GM18519 (cell line): ENCODE measurements around the gene NTM.

ENCODE experiments used
- ATAC-seq: cut with Tn5 transposase; IDR thresholded peaks from one replicate; pipeline ENCODE4 v1.9.1; 2021; ENCODE audit warnings: mild to moderate bottlenecking, moderate library complexity; ENCODE audit not compliant: unreplicated experiment, low FRiP score

The NTM gene

DNA sequence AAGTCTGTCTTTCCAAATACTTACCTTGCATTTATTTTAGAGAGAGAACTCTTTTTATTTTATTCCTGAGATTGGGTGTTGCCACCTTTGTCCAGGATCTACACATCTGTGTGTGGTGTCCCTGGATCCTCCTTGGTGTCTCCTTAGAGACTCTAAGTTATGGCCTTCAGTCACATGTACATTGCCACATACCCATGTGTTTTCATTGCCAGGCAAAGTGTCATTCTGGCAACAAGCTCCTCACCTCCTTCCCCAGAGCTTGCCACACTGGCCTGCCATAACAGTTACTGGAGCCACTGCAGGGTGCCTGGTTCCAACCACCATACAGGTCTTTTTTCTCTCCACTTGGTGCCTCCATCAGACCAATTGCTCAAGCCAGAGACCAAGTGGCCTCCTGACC lies 379.7 kb downstream of the NTM start:
- ATAC-seq: no peak

DNA sequence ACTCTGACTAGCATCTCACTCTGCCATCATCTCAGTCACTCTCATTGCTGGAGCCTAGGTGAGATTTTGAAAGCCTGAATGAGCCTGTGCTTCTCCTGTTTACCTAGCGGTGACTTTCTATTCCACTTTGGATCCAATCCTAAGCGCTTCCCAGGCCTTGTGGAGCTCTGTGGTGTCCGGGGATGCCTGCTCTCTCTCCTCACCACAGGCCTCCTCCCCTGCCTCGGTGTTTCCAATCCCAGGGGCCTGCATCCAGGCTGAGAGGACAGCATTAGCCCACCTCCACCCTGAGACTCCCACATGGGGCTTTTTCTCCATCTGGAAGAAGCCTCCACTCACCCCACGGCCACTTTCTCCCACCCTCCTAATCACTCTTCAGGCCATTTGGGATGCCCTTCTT lies 380.3 kb downstream of the NTM start:
- ATAC-seq: no peak

DNA sequence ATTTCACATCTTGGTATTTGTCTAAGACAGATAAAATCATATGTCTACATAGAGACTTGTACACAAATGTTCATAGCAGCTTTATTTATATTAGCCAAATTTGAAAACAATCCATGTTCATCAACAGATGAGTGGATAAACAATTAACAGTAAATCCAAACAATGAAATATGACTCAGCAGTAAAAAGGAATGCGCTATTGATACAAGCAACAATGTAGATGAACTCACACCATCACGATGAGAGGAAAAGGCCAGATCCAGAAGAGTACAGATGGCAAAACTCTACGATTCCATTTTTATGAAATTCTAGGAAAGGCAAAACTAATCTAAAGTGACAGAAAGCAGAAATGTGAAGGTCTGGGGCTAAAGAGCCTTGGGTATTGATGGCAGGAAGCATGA lies 384.3 kb downstream of the NTM start:
- ATAC-seq: no peak

DNA sequence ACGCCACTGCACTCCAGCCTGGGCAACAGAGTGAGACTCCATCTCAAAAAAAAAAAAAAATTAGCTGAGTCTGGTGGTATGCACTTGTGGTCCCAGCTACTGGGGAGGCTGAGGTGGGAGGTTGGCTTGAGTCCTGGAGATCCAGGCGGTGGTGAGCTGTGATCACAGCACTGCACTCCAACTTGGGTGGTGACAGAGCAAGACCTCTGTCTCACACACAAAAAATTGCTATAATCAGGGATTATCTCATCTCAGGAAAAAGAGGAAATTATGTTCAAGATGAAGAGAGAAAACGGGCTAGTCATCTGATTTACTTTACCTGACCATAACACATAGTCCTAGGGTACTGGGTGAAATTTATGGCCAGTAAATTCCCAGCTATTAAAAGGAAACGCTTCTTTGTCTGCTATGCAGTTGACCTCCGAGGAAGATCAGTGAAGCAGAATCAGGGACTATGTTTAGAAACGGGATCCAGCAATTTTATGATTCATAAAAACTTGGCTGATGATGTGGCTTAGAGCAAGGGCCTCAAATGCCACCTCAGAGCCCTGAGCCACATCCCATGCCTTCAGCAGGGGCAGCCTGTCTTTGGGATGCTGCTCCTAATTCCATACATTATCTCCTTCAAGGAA lies 386.2 kb downstream of the NTM start:
- ATAC-seq: no peak

DNA sequence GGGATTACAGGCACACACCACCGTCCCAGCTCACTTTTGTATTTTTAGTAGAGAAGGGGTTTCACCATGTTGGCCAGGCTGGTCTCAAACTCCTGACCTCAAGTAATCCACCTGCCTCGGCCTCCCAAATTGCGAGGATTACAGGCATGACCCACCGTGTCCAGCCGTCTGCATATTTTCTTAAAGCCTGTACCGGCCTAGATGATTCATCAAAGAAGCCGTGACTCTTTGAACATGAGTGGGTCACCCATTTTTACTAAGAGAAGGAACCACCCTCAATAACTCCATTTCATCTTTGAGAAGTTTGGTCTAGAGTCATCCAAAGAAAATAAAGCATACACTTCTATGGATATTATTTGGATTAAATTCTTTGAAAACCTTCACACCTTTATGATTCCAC lies 388.3 kb downstream of the NTM start:
- no peak for ATAC-seq

DNA sequence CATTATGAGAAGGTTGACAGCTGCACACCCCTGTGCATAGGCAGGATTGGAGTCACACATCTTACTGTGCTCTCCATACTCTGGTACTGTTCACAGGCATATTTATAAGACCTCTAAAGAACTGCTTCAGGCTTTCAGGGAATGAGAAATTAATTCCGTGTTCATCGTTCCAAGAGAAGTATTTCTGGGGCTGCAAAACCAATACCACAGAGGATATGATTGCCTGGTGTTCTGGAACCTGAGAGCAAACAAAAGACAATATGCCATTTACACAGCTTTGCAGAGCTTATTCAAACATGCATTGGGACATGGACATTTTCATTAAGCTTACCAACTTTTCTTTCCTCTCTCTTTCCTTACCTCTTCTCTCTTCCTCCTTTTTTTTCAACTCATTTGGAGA lies 388.7 kb downstream of the NTM start:
- ATAC-seq: no peak

DNA sequence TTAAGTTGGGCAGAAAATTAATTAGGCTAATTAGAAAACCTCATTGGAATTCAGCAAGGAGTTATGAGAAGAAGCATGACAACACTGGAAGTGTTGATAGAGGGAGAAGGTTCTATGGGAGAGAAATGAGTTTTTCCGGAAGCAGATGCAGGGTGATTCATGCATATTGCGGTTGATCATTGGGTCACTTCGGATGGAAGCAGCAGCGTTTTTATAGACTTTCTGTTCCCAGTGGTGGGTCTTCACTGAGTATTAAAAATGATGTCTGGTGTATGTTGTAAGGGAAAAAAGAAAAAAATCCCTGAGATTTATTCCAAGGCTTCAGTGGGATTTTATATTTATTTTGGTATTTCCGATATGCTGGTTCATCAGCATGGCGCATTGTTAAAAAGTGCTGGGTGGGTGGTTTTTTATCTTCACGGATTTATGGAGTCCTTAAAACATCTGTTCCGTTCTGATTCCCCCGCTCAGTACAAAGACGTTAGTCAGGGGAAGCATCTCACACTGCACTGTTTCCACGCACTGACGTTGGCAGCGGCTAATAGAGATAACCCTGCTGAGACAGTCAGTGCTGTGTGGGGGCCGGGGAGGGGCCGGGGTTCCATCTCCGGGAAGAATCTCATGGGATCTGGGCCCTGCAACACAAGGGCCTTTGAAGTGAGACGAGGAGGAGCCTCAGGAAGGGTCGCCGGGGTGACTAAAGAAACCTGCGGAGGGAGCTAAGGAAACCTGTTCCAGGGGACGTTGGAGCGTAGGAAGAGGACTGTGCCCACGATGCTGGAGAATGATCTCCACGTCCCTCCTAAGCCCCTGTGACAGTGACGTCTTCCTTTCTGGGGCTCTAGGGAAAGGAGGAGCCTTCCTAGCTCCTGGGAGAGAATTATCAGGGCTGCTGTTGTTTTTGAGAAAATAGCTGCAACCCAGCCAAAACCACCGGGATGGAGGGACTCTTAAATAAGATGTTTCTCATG lies 390.0 kb downstream of the NTM start:
- no peak for ATAC-seq

DNA sequence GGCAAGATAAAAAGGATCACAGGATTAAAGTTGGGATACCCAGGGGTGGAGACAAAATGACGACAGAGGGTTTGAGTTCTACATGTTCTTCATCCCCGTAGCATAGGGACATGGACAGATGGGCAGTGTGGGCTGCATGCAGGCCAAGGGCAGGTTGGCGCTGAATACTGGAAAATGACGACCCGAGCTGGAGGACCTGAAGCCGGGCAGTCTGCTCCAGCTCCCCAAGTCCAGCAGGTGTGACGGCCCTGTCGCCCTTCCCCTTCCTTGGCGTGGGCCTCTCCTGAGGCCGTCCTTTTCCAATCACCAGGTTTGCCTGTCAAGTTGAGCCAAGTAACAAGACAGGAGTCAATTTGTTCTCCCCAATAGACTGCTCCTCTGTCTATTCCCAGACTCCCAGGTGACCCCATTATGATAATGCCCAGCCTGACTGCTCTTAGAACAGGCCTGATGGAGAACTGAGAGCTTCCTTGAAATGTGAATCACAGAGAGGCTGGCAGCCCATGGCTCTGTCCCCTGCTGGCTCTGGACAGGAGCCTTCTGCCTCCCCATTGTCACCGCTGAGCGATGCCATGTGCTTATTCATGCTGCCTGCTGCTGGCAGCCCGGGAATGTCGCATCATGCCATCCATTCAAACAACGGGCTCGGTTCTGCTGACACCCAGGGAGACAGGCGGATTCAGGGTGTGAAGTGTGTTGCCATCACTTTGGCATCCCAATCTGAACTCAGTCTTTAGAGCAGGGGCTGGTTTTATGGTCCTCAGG lies 392.1 kb downstream of the NTM start:
- ATAC-seq: no peak

DNA sequence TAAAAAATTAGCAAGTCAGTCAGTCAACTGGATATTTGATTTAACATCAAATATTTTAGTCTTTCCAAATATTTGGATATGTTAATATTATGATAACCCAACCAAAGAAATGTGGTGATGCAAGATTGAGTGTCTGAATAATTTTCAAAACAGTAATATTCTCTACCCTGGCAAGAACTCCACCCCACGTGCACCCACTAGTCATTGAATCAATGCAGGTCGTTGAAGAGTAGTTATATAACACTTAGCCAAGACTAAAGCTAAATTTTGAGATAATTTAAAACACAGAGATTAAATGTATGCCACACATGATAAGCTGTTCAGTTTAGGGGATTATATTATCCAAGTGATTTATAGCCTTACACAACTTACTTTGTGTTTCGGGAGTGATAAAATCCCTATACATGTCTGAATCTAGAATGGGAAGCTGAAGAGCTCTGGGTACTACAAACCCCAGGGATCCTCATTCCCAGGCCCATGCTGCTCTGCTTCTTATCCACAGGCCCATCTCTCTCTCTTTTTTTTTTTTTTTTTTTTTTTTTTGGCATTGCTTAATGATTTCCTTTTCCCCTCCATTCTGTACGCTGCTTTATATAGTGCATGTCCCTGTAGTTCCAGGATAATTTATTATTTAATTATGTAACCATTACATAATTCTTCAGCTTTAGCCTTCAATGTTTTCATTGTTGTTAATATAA lies 392.9 kb downstream of the NTM start:
- ATAC-seq: no peak

DNA sequence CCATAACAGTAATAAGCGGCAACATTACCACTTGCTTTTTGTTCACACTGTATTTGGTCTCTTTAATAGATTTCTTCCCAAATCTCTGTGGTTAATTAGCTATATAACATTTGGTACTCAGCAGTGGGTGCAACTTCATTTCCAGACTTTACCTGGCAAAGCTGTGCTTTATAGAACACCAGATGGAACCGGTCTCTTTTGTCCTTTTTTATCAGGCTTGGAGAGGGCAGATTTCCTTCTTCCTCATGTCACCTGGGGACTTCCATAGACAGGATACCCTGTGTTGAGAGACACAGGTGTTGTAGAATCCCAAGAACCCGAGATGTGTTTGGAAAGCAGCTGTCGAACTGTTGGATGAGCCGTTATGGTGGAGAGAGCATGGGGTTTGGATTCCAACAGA lies 393.7 kb downstream of the NTM start:
- ATAC-seq: no peak

DNA sequence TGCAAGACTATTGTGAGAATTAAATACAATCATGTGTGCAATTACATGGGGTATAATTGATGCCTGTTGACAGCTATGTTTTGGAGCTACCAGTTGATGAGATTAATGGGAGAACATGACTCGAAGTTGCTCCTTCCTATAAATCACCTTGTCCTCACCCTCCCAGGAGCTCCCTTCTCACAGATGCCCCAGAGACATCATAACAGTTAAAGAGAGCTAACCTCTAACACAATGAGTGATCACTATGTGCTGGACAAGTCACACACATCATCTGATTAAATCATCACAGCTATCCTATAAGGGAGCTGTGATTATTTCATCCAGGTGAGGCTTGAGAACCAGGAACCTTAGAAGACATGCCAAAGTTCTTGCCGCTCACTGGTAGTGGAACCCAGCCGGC lies 394.2 kb downstream of the NTM start:
- ATAC-seq: no peak

DNA sequence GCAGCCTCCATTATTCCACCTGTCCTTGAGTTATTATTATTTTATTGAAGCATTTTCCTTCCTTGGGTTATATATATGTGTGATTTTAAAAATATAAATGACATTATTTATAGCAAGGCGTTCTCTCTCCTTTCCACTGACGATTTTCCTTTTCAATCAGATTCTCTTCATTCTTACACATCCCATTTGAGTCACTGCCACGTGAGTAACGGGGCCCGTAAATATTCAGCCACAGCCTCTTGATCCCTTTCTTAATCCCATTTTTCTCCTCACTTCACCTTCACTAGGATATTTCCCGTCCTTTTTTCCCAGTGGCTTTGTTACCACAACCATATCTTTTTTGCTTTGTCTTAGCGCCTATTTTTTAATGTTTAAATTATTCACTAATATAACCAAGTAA lies 396.2 kb downstream of the NTM start:
- no peak for ATAC-seq

DNA sequence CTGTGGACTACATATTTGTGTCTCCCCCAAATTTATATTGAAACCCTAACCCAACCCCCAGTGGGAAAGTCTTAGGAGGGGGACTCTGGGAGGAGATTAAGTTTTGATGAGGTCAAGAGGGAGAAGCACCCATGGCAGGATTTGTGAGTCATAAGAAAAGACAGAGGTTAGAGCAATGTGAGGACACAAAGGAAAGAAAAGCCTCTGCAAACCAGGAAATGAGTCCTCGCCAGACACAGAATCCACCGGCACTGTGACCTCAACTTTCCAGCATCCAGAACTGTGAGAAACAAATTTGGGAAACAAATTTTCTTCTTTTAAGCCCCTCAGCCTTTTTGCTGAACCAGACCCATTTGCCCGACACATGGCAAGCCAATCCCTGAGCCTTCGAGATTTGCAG lies 397.0 kb downstream of the NTM start:
- no peak for ATAC-seq

DNA sequence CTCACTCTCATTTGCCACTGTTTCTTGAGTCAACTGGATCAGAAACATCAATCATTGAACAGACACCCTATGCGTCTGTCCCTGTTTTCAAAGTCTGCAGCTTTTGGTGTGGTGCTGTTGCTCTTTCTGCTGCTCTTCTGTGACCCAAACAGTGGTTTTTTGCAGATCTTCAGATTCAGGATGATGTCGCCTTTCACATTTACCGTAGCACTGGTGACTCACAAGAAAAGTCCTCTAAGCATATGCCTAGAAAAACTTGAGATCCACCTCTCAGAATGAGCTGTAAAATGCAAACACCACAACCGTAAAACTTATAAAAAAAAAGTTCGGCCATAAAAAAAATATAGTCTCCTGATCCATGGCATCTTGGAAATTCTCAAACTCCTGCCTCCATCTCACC lies 400.4 kb downstream of the NTM start:
- ATAC-seq: no peak

DNA sequence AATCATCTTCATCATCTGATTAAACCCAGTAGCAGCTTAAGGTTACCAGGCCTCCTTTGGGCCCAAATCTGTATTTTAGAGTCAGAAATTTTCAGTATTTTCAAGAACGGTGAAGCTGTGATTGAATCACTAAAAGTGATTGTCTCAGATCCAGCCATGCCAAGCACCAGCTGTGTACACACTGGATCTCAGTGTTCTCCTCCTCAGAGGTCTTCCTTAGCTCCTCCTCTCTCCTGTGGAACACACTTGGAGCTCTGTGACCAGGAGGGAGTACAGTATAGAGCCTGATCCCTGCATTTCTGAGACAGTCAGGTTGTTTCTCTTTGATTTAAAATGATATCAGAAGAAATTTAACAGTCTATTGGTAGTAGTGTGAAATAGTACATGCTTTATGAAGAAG lies 401.1 kb downstream of the NTM start:
- ATAC-seq: no peak

DNA sequence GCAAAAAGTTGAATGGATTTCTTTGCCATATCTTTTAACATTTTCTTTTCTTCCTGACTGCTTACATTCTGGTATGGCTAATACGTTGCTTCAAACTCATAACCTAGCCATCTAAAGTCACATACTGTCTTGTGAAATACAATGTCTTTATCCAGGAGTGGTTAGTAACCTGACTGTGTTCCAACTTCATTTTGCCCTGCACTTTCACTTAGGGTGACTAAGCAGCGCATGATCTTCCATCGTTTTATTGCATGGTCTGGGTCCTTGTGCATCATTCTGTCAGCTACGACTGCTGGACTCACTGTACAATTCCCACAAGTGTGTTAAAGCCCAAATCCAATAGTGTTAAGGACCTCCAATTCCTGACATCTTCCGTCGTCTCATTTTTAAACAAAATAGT lies 403.2 kb downstream of the NTM start:
- ATAC-seq: no peak

DNA sequence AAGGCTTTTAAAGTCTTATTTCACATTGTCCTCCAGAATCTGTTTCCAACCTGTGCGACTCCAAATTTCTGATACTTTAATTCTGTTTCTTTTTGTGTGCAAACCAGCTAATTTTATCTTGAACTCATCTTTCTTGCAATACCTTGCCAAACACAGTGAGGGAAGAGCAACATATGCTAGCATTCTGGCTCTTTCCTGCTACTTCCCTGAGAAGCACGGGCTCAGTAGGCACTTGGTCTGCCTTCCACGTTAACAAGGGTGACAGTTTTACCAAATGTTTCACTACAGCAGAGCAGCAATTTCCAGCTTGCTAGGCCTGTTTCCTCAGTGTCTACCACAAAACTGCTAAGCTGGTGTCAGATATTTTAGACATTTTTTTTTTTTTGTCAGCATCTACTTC lies 405.8 kb downstream of the NTM start:
- no peak for ATAC-seq

DNA sequence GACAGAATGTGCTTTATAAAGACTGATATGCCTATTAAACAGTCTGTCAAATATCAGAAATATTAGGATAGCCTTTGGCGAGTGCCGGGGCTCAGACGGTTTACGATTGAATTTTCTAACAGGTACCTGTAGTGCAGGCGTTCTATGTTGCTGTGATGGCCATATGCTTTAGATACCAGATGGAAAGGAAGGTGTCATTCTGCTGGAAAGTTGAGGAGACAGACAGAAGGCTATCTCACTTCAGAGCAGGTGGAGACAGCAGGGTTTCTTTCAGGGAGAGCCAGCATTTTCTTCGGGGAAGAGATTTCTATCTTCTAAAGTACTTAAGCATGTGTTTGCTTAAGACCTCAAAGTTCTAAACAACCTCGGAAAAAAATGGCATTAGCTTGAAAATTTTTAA lies 415.4 kb downstream of the NTM start:
- ATAC-seq: no peak

DNA sequence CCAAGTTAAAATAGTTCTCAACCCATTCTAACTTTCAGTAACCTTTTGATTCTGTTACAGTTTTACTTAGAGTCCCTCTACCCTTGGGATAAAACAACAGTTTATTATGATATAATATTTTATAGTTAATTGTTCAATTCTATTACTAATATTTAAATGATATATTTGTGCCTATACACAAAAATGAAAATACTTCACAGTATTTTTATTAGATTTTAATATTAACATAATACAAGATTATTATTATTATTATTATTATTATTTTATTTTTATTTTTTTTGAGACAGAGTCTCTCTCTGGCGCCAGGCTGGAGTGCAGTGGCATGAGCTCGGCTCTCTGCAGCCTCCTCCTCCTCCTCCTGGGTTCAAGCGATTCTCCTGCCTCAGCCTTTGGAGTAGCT lies 416.7 kb downstream of the NTM start:
- ATAC-seq: no peak

DNA sequence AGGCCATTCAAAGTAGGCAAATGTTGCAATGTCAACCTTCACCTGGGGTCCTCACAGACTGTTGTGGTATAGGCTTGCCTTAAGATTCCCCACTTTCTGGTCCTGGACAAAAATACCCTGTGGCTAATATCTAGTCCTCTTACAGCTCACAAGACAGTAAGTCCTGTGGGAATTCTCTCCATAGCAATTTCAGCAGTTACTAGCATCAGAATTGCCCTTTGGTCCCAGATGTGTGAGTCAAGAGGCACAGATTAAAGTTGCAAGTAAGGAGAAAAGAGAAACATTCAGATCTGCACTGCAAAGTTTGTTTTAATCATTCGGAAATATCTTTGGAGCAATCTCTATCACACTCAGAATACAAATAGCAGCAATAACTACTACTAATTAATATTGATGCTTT lies 420.2 kb downstream of the NTM start:
- ATAC-seq: no peak

DNA sequence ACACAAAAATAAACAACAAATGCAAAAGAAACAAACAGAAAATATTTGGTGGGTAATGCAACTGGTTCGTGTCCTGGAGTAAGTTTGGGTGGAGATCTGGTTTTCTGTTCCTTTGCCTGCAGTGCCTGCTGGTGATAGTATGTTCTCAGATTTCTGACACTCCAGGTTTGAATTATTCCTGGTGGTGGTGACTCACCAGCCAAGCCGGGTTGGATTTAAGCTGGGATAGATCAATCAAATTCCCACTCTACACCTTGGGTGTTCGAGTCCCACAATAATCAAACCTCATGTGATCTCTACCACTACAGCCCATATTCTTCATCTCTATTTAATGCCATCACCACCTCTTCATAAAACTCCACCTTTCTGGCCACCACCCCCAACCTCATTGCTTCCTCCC lies 421.8 kb downstream of the NTM start:
- ATAC-seq: no peak
